H9 (cell line): ENCODE measurements around the gene PDZD2. TPM values are rescaled to one million over a fixed set of nuclear protein-coding genes. Genes with fewer than 3 reads are reported as not detected.

ENCODE experiments used
- DNase-seq: peaks from one replicate; pipeline ENCODE4 v3.0.0-alpha.2; 2017
- H2AFZ ChIP-seq: one replicate; pipeline ENCODE4 v1.6.1; 2013; ENCODE audit warnings: mild to moderate bottlenecking, low read length, control low read depth, moderate library complexity
- H2AK5ac ChIP-seq: 2 replicates; pipeline ENCODE4 v1.6.1; 2013; ENCODE audit warnings: low read length, control low read depth, mixed read lengths; ENCODE audit not compliant: insufficient read length
- H2BK120ac ChIP-seq: one replicate; pipeline ENCODE4 v1.6.1; 2013; ENCODE audit warnings: low read depth, mild to moderate bottlenecking, low read length, control low read depth, inconsistent platforms; ENCODE audit not compliant: poor library complexity, severe bottlenecking
- H2BK12ac ChIP-seq: 2 replicates; pipeline ENCODE4 v1.6.1; 2013; ENCODE audit warnings: low read length, control low read depth, mixed read lengths, low read depth; ENCODE audit not compliant: insufficient read length
- H2BK15ac ChIP-seq: 2 replicates; pipeline ENCODE4 v1.6.1; 2013; ENCODE audit warnings: low read depth, low read length, control low read depth
- H2BK20ac ChIP-seq: one replicate; pipeline ENCODE4 v1.6.1; 2013; ENCODE audit warnings: low read depth, mild to moderate bottlenecking, low read length, control low read depth, inconsistent platforms; ENCODE audit not compliant: poor library complexity, severe bottlenecking
- H2BK5ac ChIP-seq: 2 replicates; pipeline ENCODE4 v1.6.1; 2013; ENCODE audit warnings: low read length, control low read depth, mixed read lengths; ENCODE audit not compliant: insufficient read length
- H3K14ac ChIP-seq: 2 replicates; pipeline ENCODE4 v1.6.1; 2013; ENCODE audit warnings: low read length, control low read depth; ENCODE audit not compliant: insufficient read depth
- H3K18ac ChIP-seq: 2 replicates; pipeline ENCODE4 v1.6.1; 2013; ENCODE audit warnings: low read depth, mild to moderate bottlenecking, mixed read lengths, low read length, control low read depth; ENCODE audit not compliant: insufficient read length
- H3K23ac ChIP-seq: 2 replicates; pipeline ENCODE4 v1.6.1; 2013; ENCODE audit warnings: low read length, control low read depth, mixed read lengths, low read depth; ENCODE audit not compliant: insufficient read length
- H3K23me2 ChIP-seq: 2 replicates; pipeline ENCODE4 v1.6.1; 2013; ENCODE audit warnings: low read depth, mild to moderate bottlenecking, mixed read lengths, low read length, control low read depth; ENCODE audit not compliant: insufficient read length, poor library complexity, severe bottlenecking
- H3K27ac ChIP-seq: 2 replicates; pipeline ENCODE4 v1.5.1; 2013; ENCODE audit warnings: low read length, control low read depth, mixed read lengths, low read depth; ENCODE audit not compliant: insufficient read length
- H3K27me3 ChIP-seq: 2 replicates; pipeline ENCODE4 v1.6.1; 2013; ENCODE audit warnings: low read length, control low read depth, inconsistent platforms; ENCODE audit not compliant: insufficient read depth
- H3K4ac ChIP-seq: 2 replicates; pipeline ENCODE4 v1.6.1; 2013; ENCODE audit warnings: low read depth, mild to moderate bottlenecking, control low read depth, inconsistent platforms, low read length, moderate library complexity
- H3K4me1 ChIP-seq: 2 replicates; pipeline ENCODE4 v1.6.1; 2013; ENCODE audit warnings: low read length, control low read depth, inconsistent platforms; ENCODE audit not compliant: insufficient read depth
- H3K4me2 ChIP-seq: 2 replicates; pipeline ENCODE4 v1.6.1; 2013; ENCODE audit warnings: low read length, control low read depth, mixed read lengths; ENCODE audit not compliant: insufficient read length, insufficient read depth
- H3K56ac ChIP-seq: 2 replicates; pipeline ENCODE4 v1.6.1; 2013; ENCODE audit warnings: low read depth, mild to moderate bottlenecking, mixed read lengths, low read length, control low read depth; ENCODE audit not compliant: insufficient read length
- H3K79me1 ChIP-seq: 2 replicates; pipeline ENCODE4 v1.6.1; 2013; ENCODE audit warnings: low read depth, mild to moderate bottlenecking, moderate library complexity, low read length, control low read depth, inconsistent platforms; ENCODE audit not compliant: insufficient read depth, poor library complexity, severe bottlenecking
- H3K79me2 ChIP-seq: 2 replicates; pipeline ENCODE4 v1.6.1; 2013; ENCODE audit warnings: low read length, control low read depth, inconsistent platforms; ENCODE audit not compliant: insufficient read depth
- H3K9ac ChIP-seq: 2 replicates; pipeline ENCODE4 v1.6.1; 2013; ENCODE audit warnings: low read length, control low read depth, mixed read lengths; ENCODE audit not compliant: insufficient read length; ENCODE audit errors: extremely low read depth
- H3K9me3 ChIP-seq: one replicate; pipeline ENCODE4 v1.6.1; 2013; ENCODE audit warnings: low read depth, low read length, inconsistent platforms; ENCODE audit not compliant: control insufficient read depth
- H3T11ph ChIP-seq: one replicate; pipeline ENCODE4 v1.6.1; 2013; ENCODE audit warnings: mild to moderate bottlenecking, low read length, control low read depth, inconsistent platforms
- H4K20me1 ChIP-seq: one replicate; pipeline ENCODE4 v1.6.1; 2013; ENCODE audit not compliant: control insufficient read depth, insufficient read length, insufficient read depth
- H4K5ac ChIP-seq: 2 replicates; pipeline ENCODE4 v1.6.1; 2013; ENCODE audit warnings: low read depth, mild to moderate bottlenecking, mixed read lengths, low read length, control low read depth; ENCODE audit not compliant: insufficient read length
- H4K8ac ChIP-seq: replicated peaks from 2 replicates; pipeline ENCODE4 v1.6.1; 2013; ENCODE audit warnings: low read length, control low read depth, mixed read lengths, low read depth; ENCODE audit not compliant: insufficient read length
- H4K91ac ChIP-seq: 2 replicates; pipeline ENCODE4 v1.6.1; 2013; ENCODE audit warnings: low read depth, mild to moderate bottlenecking, moderate library complexity, mixed read lengths, low read length, control low read depth; ENCODE audit not compliant: insufficient read length
- H3K27ac Mint-ChIP-seq, 3 experiments: 2 replicates in 2 of 3; 3 replicates in 1 of 3; pipeline ENCODE4 v1.8.0; 2020 to 2021; ENCODE audit warnings: mixed read lengths in 3 of 3, mild to moderate bottlenecking in 1 of 3, moderate library complexity in 1 of 3
- H3K27me3 Mint-ChIP-seq: 2 replicates; pipeline ENCODE4 v1.8.0; 2021; ENCODE audit warnings: low read depth, mild to moderate bottlenecking, moderate library complexity, mixed read lengths
- H3K36me3 Mint-ChIP-seq, 3 experiments: 2 replicates in 2 of 3; 3 replicates in 1 of 3; pipeline ENCODE4 v1.8.0; 2020 to 2021; ENCODE audit warnings: low read depth in 3 of 3, mixed read lengths in 3 of 3; ENCODE audit not compliant: insufficient read depth in 1 of 3
- H3K4me1 Mint-ChIP-seq, 2 experiments: 2 replicates each; pipeline ENCODE4 v1.8.0; 2020; ENCODE audit warnings: mixed read lengths in 2 of 2
- H3K4me3 Mint-ChIP-seq, 2 experiments: 2 replicates in 1 of 2; 3 replicates in 1 of 2; pipeline ENCODE4 v1.8.0; 2020 to 2021; ENCODE audit warnings: mild to moderate bottlenecking in 2 of 2, mixed read lengths in 2 of 2, moderate library complexity in 1 of 2
- H3K9me3 Mint-ChIP-seq, 2 experiments: 2 replicates in 1 of 2; 3 replicates in 1 of 2; pipeline ENCODE4 v1.8.0; 2020; ENCODE audit warnings: mild to moderate bottlenecking in 2 of 2, mixed read lengths in 2 of 2, moderate library complexity in 1 of 2
- CTCF ChIP-seq: fragments of 200-600 bp; sonication (generic); conservative IDR thresholded peaks from 3 replicates; pipeline ENCODE4 v1.8.0; 2021; ENCODE audit warnings: antibody characterized with exemption, mild to moderate bottlenecking
- WGBS: extraction: QIAGEN DNeasy Blood & Tissue Kit; methylation state at CpG from one replicate; pipeline ENCODE4 v1.1.7; 2013; ENCODE audit warnings: missing lambda C conversion rate, low lambda C conversion rate, mixed read lengths; ENCODE audit not compliant: insufficient read length; ENCODE audit errors: extremely low coverage; 5-methylcytosine and 5-hydroxymethylcytosine counted together
- total RNA-seq: library from RNA; stranded (reverse); gene quantifications from 2 replicates; pipeline ENCODE4 v1.2.1, GENCODE V29; 2021

Gene PDZD2
- total RNA-seq, 1 experiment from 2014 or later, result 9.9 TPM

DNA sequence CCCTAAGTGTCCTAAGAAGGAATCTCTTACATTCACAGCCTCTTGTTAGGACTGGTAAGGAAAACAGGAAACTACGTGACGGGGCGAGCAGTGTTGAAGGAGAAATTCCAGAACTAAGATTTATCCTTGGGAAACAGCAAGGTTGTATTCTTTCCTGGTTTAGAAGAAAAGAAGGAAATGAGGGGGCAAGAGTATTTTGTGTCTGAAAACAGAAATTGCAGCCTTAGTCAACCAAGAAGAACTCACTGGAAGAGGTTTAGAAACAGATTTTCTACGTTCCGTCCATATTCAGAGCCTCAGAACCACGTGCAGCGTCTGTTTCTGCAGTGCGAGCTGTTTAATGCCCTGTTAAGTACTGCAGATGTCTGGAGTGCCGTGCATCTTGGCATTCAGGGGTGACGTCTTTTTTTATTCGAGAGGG lies 460.0 kb downstream of the PDZD2 start:
- H2AK5ac ChIP-seq, result no peak overlapping the region
- Mint-ChIP-seq H3K9me3 (no peaks in the 10 kb centered on the region), H3K36me3 (peaks cover 5 to 84% (median 32%) of the 10 kb centered on the region in 3 experiments; a peak in 6 of 7 replicates), H3K27ac (peak overlapping the region in 2 of 3 experiments; percentile 16 to 26; a peak in 3 of 7 replicates), H3K4me1 (0 out of 4 replicates have a peak, but pooled peaks cover 0 to 2% of the 10 kb centered on the region in 2 experiments), H3K4me3 (no peak overlapping the region), H3K27me3 (no peaks in the 10 kb centered on the region)
- no peak overlapping the region for H3K23ac ChIP-seq
- H3K4me1 ChIP-seq, result no peaks in the 10 kb centered on the region
- H3K23me2 ChIP-seq, result no peaks in the 10 kb centered on the region
- no peak for TF ChIP-seq CTCF
- no CpG with 5 or more reads among the region's 11 CpGs for WGBS
- no peak overlapping the region for H2BK120ac ChIP-seq
- no peak overlapping the region for H4K5ac ChIP-seq
- no peaks in the 10 kb centered on the region for H3K9me3 ChIP-seq
- H3K4ac ChIP-seq, result no peak overlapping the region
- no peak overlapping the region for H2BK20ac ChIP-seq
- H2BK12ac ChIP-seq, result no peak overlapping the region
- no peak overlapping the region for H2BK15ac ChIP-seq
- no peak overlapping the region for H2BK5ac ChIP-seq
- no peaks in the 10 kb centered on the region for H3K27me3 ChIP-seq
- DNase-seq, result no peak
- H3K18ac ChIP-seq, result no peak overlapping the region
- H4K20me1 ChIP-seq, result no peaks in the 10 kb centered on the region
- H3K4me2 ChIP-seq, result no peak overlapping the region
- H3K79me1 ChIP-seq, result no peaks in the 10 kb centered on the region
- no peak overlapping the region for H2AFZ ChIP-seq
- no peaks in the 10 kb centered on the region for H3K79me2 ChIP-seq
- no peak overlapping the region for H3K9ac ChIP-seq
- no peak overlapping the region for H4K91ac ChIP-seq
- no peak overlapping the region for H3K56ac ChIP-seq
- H4K8ac ChIP-seq, result no peak overlapping the region
- H3K14ac ChIP-seq, result no peak overlapping the region
- H3K27ac ChIP-seq, result no peak overlapping the region
- H3T11ph ChIP-seq, result no peak overlapping the region
